H1 (cell line): ENCODE data around the gene LGALS16. TPM values are rescaled to one million over a fixed set of nuclear protein-coding genes. Genes with fewer than 3 reads are reported as not detected.
A peak's percentile ranks its signal among the peaks of the same experiment; 100 is the strongest.

Source experiments
- CTCF ChIA-PET: fragments of 300-600 bp; sonication (Branson Sonifier 250); formaldehyde crosslinking; loops from one replicate; lab custom pipeline; 2021; ENCODE audit not compliant: partially characterized antibody; lab: Charles Lee
- POLR2A ChIA-PET: fragments of 300-600 bp; sonication (Branson Sonifier 250); formaldehyde crosslinking; loops from one replicate; lab custom pipeline; 2021; ENCODE audit warnings: inconsistent platforms; ENCODE audit not compliant: partially characterized antibody; lab: Charles Lee
- DNase-seq, 2 experiments: peaks; one replicate each; pipeline versions ENCODE4 v3.0.0 to v3.0.0-alpha.2; 2010 to 2022; ENCODE audit warnings: low spot score in 2 of 2, low read depth in 1 of 2, mixed read lengths in 1 of 2
- FAIRE-seq: peaks from 2 replicates; lab custom pipeline; 2011; peaks lifted over from hg19 to GRCh38; lab: Jason Lieb, UNC
- H2AFZ ChIP-seq: 2 replicates; pipeline ENCODE4 v1.8.1; 2012; ENCODE audit warnings: low read length, inconsistent platforms
- H2AK5ac ChIP-seq: 2 replicates; pipeline ENCODE4 v1.6.1; 2013; ENCODE audit warnings: low read depth, low read length
- H2BK120ac ChIP-seq: replicated peaks from 2 replicates; pipeline ENCODE3; 2013; ENCODE audit warnings: low read depth, low read length, inconsistent platforms
- H2BK12ac ChIP-seq: 2 replicates; pipeline ENCODE4 v1.6.1; 2013; ENCODE audit warnings: low read depth, low read length
- H2BK15ac ChIP-seq: 2 replicates; pipeline ENCODE4 v1.6.1; 2013; ENCODE audit warnings: low read length
- H2BK20ac ChIP-seq: 2 replicates; pipeline ENCODE4 v1.6.1; 2013; ENCODE audit warnings: low read length
- H2BK5ac ChIP-seq: 2 replicates; pipeline ENCODE4 v1.6.1; 2013; ENCODE audit warnings: low read depth, low read length
- H3K14ac ChIP-seq: 2 replicates; pipeline ENCODE4 v1.6.1; 2013; ENCODE audit warnings: inconsistent platforms; ENCODE audit not compliant: insufficient read length
- H3K18ac ChIP-seq: 2 replicates; pipeline ENCODE4 v1.6.1; 2013; ENCODE audit warnings: low read length; ENCODE audit errors: extremely low read depth
- H3K23ac ChIP-seq: 2 replicates; pipeline ENCODE4 v1.6.1; 2013; ENCODE audit warnings: inconsistent platforms; ENCODE audit not compliant: insufficient read length
- H3K23me2 ChIP-seq: 2 replicates; pipeline ENCODE4 v1.6.1; 2013; ENCODE audit warnings: low read depth, low read length
- H3K27ac ChIP-seq: 2 replicates; pipeline ENCODE4 v1.6.1; 2011; ENCODE audit warnings: low read depth, low read length, inconsistent platforms
- H3K27me3 ChIP-seq, 4 experiments: replicated peaks in 1 of 4; 1 replicate in 1 of 4; 2 replicates in 3 of 4; pipeline versions ENCODE4 v1.6.1 to v1.8.1; 2011 to 2013; ENCODE audit warnings: low read length in 3 of 4, mild to moderate bottlenecking in 3 of 4, inconsistent platforms in 2 of 4, mixed read lengths in 2 of 4, moderate library complexity in 1 of 4; ENCODE audit not compliant: control insufficient read depth in 3 of 4, insufficient read depth in 3 of 4; ENCODE audit errors: extremely low read depth in 1 of 4
- H3K36me3 ChIP-seq, 4 experiments: 2 replicates each; pipeline versions ENCODE4 v1.6.1 to v1.8.1; 2011 to 2013; ENCODE audit warnings: mild to moderate bottlenecking in 4 of 4, low read length in 3 of 4, moderate library complexity in 2 of 4, control low read depth in 1 of 4, inconsistent platforms in 1 of 4; ENCODE audit not compliant: insufficient read depth in 4 of 4, control insufficient read depth in 2 of 4
- H3K4ac ChIP-seq: replicated peaks from 2 replicates; pipeline ENCODE3; 2013; ENCODE audit warnings: low read length, low read depth, mixed read lengths, inconsistent platforms; ENCODE audit not compliant: insufficient read length
- H3K4me1 ChIP-seq, 4 experiments: replicated peaks in 1 of 4; 1 replicate in 1 of 4; 2 replicates in 3 of 4; pipeline versions ENCODE4 v1.6.1 to v1.8.1; 2011 to 2013; ENCODE audit warnings: low read length in 3 of 4, inconsistent platforms in 2 of 4, mixed read lengths in 1 of 4; ENCODE audit not compliant: insufficient read depth in 4 of 4, control insufficient read depth in 3 of 4
- H3K4me2 ChIP-seq, 2 experiments: 2 replicates each; pipeline versions ENCODE4 v1.6.1 to v1.8.1; 2011 to 2013; ENCODE audit warnings: low read depth in 2 of 2, low read length in 2 of 2, control low read depth in 1 of 2, inconsistent platforms in 1 of 2, mild to moderate bottlenecking in 1 of 2; ENCODE audit not compliant: insufficient read depth in 1 of 2
- H3K4me3 ChIP-seq, 4 experiments: fragments of 200-600, 300-600 bp in 1 of 4; sonication (generic), shearing (Covaris generic), sonication (Bioruptor Twin) in 1 of 4; 2 replicates each; pipeline versions ENCODE4 v1.5.1 to v1.8.1; 2011 to 2016; ENCODE audit warnings: low read length in 4 of 4, low read depth in 3 of 4, control low read depth in 2 of 4, inconsistent platforms in 2 of 4, mild to moderate bottlenecking in 2 of 4, mixed read lengths in 1 of 4, moderate library complexity in 1 of 4; ENCODE audit not compliant: insufficient read depth in 2 of 4; ENCODE audit errors: extremely low read depth in 1 of 4
- H3K56ac ChIP-seq: replicated peaks from 2 replicates; pipeline ENCODE3; 2013; ENCODE audit warnings: low read depth, mild to moderate bottlenecking, mixed read lengths, low read length, inconsistent platforms; ENCODE audit not compliant: insufficient read length
- H3K79me1 ChIP-seq: 2 replicates; pipeline ENCODE4 v1.6.1; 2013; ENCODE audit warnings: low read depth, low read length, control low read depth
- H3K79me2 ChIP-seq, 2 experiments: 2 replicates each; pipeline versions ENCODE4 v1.6.1 to v1.8.1; 2012 to 2013; ENCODE audit warnings: low read length in 2 of 2, mild to moderate bottlenecking in 2 of 2, inconsistent platforms in 1 of 2; ENCODE audit not compliant: insufficient read depth in 2 of 2, control insufficient read depth in 1 of 2
- H3K9ac ChIP-seq, 4 experiments: replicated peaks in 1 of 4; 1 replicate in 1 of 4; 2 replicates in 3 of 4; pipeline versions ENCODE4 v1.6.1 to v1.8.1; 2011 to 2013; ENCODE audit warnings: low read depth in 3 of 4, low read length in 3 of 4, control low read depth in 2 of 4, mild to moderate bottlenecking in 2 of 4, moderate library complexity in 2 of 4, inconsistent platforms in 1 of 4; ENCODE audit errors: extremely low read depth in 1 of 4
- H3K9me3 ChIP-seq, 2 experiments: 2 replicates each; pipeline versions ENCODE4 v1.6.1 to v1.8.1; 2012 to 2013; ENCODE audit warnings: mild to moderate bottlenecking in 2 of 2, moderate library complexity in 2 of 2, control low read depth in 1 of 2, inconsistent platforms in 1 of 2, low read depth in 1 of 2, low read length in 1 of 2, mixed read lengths in 1 of 2; ENCODE audit not compliant: insufficient read depth in 2 of 2
- H4K20me1 ChIP-seq, 2 experiments: replicated peaks in 1 of 2; 2 replicates each; pipeline versions ENCODE3 to v1.8.1; 2011 to 2013; ENCODE audit warnings: inconsistent platforms in 2 of 2, low read length in 2 of 2, mild to moderate bottlenecking in 1 of 2; ENCODE audit not compliant: insufficient read depth in 2 of 2, control insufficient read depth in 1 of 2
- H4K5ac ChIP-seq: 2 replicates; pipeline ENCODE4 v1.6.1; 2013; ENCODE audit warnings: low read length, low read depth, mixed read lengths, inconsistent platforms; ENCODE audit not compliant: insufficient read length
- H4K8ac ChIP-seq: 2 replicates; pipeline ENCODE4 v1.8.0; 2013; ENCODE audit warnings: mild to moderate bottlenecking, moderate library complexity, low read length, inconsistent platforms; ENCODE audit not compliant: insufficient read depth; ENCODE audit errors: extremely low read depth
- H4K91ac ChIP-seq: replicated peaks from 2 replicates; pipeline ENCODE3; 2013; ENCODE audit warnings: low read length, mixed read lengths, inconsistent platforms; ENCODE audit not compliant: insufficient read length
- BRCA1 ChIP-seq: IDR thresholded peaks from 2 replicates; pipeline ENCODE4 v1.6.1; 2012; ENCODE audit warnings: low read depth, low read length, improper control_type of control experiment
- CBX8 ChIP-seq: fragments of 300-800, 300-1000 bp; sonication (generic); IDR thresholded peaks from 2 replicates; pipeline ENCODE4 v1.7.1; 2016; ENCODE audit warnings: low read depth, low read length, borderline replicate concordance
- HDAC2 ChIP-seq, 2 experiments: fragments of 300-600 bp in 1 of 2; sonication (generic) in 1 of 2; IDR thresholded peaks; 2 replicates each; pipeline ENCODE4 v1.6.1; 2011 to 2012; ENCODE audit warnings: low read depth in 2 of 2, low read length in 2 of 2, mild to moderate bottlenecking in 2 of 2, moderate library complexity in 2 of 2, borderline replicate concordance in 1 of 2, inconsistent platforms in 1 of 2
- KDM1A ChIP-seq: fragments of 200-600, 300-600 bp; sonication (generic); IDR thresholded peaks from 2 replicates; pipeline ENCODE4 v1.7.1; 2016; ENCODE audit warnings: mild to moderate bottlenecking, low read length, borderline replicate concordance
- RAD21 ChIP-seq, 2 experiments: IDR thresholded peaks in 1 of 2; conservative IDR thresholded peaks in 1 of 2; 2 replicates each; pipeline ENCODE4 v1.6.1; 2011; ENCODE audit warnings: low read depth in 2 of 2, low read length in 2 of 2, improper control_type of control experiment in 1 of 2, inconsistent platforms in 1 of 2, mild to moderate bottlenecking in 1 of 2, moderate library complexity in 1 of 2
- RFX5 ChIP-seq: IDR thresholded peaks from 2 replicates; pipeline ENCODE4 v1.6.1; 2011; ENCODE audit warnings: low read depth, low read length, improper control_type of control experiment, borderline replicate concordance
- TEAD4 ChIP-seq: IDR thresholded peaks from 2 replicates; pipeline ENCODE4 v1.6.1; 2012; ENCODE audit warnings: low read depth, low read length, inconsistent platforms, mixed read lengths
- YY1 ChIP-seq: IDR thresholded peaks from 2 replicates; pipeline ENCODE4 v1.6.1; 2011; ENCODE audit warnings: low read depth, mild to moderate bottlenecking, low read length
- ZNF274 ChIP-seq: IDR thresholded peaks from 2 replicates; pipeline ENCODE4 v1.7.0; 2012; ENCODE audit warnings: low read length, borderline replicate concordance; ENCODE audit errors: extremely low read depth
- WGBS, 2 experiments: shearing (Covaris generic) in 1 of 2; methylation state at CpG; one replicate each; pipeline versions ENCODE4 v1.1.6 to v1.1.7; 2013 to 2015; ENCODE audit warnings: low lambda C conversion rate in 2 of 2, mixed read lengths in 2 of 2, inconsistent platforms in 1 of 2, low coverage in 1 of 2, missing lambda C conversion rate in 1 of 2; ENCODE audit not compliant: insufficient replicate concordance in 2 of 2, insufficient coverage in 1 of 2, insufficient read length in 1 of 2; ENCODE audit errors: extremely low coverage in 1 of 2, missing lambda C conversion rate in 1 of 2; 5-methylcytosine and 5-hydroxymethylcytosine counted together
- polyA plus RNA-seq, 7 experiments: library from polyadenylated mRNA; depleted of rRNA in 3 of 7; stranded (reverse) in 5 of 7; unstranded in 2 of 7; fragments of >200 nt in 5 of 7; fragments of 200-250 nt in 2 of 7; gene quantifications; 1 replicate in 5 of 7; 2 replicates in 1 of 7; 4 replicates in 1 of 7; pipeline versions ENCODE4 v1.2.1 to v1.2.3, GENCODE V29; 2011 to 2013; ENCODE audit warnings: missing spikeins in 2 of 7, mixed read lengths in 2 of 7
- total RNA-seq: library from RNA; stranded (reverse); fragmentation: NEBNext Ultra II Directional; extraction: Animal tissue kit (Norgen Biotek cat#: 25700); gene quantifications from 2 replicates; pipeline ENCODE4 v1.2.1, GENCODE V29; 2021
- TF ChIP-seq, protein P1 (sequence below): IDR thresholded peaks from 2 replicates; pipeline ENCODE4 v1.6.1; 2011; ENCODE audit warnings: low read length, improper control_type of control experiment

Gene LGALS16
- total and polyA plus RNA-seq, 2 of the 8 experiments (the other 6 are each of a cell fraction or from before 2014, with no cell fraction given): not detected

DNA sequence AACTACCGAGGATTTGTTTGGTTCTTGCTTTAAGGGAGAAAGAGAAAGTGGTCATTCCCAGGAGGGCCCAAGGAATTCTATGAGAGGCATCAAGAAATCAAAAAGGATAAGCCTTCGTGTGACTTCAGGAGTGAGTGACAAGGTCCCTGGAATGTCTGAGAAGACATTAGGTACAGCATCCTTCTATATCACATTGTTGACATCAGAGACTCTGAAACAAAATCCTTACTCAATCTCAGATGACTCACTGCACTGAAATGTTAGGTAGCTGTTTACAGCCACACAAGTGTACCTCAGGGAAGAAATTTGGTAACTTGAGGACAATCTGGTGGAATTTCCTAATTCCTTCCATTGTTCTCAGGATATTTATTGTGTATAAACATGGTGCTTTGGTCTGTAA, 40.7 kb downstream of the LGALS16 start:
- POLR2A ChIA-PET: no interaction called here
- Histone ChIP-seq H3K4me2 (no peak overlapping the region), H3K56ac (no peak overlapping the region)

More for the DNA sequence above, 40.7 kb downstream of the LGALS16 start:
- no peak for TF ChIP-seq YY1
- no peak for TF ChIP-seq RAD21 (IDR thresholded peaks at IDR 0.05 in 1 of 2, conservative IDR thresholded peaks at IDR 0.05 in 1 of 2; ENCODE audit: low read depth in 2 of 2, low read length in 2 of 2)
- TF ChIP-seq HDAC2 (IDR thresholded peaks at IDR 0.05; ENCODE audit: borderline replicate concordance in 1 of 2, low read depth in 2 of 2, low read length in 2 of 2): no peak
- no peak for TF ChIP-seq ZNF274
- TF ChIP-seq, protein P1, sequence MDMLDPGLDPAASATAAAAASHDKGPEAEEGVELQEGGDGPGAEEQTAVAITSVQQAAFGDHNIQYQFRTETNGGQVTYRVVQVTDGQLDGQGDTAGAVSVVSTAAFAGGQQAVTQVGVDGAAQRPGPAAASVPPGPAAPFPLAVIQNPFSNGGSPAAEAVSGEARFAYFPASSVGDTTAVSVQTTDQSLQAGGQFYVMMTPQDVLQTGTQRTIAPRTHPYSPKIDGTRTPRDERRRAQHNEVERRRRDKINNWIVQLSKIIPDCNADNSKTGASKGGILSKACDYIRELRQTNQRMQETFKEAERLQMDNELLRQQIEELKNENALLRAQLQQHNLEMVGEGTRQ: no peak
- no peak for TF ChIP-seq TEAD4
- TF ChIP-seq CBX8: no peak
- TF ChIP-seq BRCA1: no peak
- no peak for TF ChIP-seq KDM1A
- no peak for TF ChIP-seq RFX5
- TF ChIP-seq, all 59 proteins: peak for 0
- Histone ChIP-seq H2BK5ac (no peak overlapping the region), H3K4me3 (no peak overlapping the region), H2AK5ac (no peak overlapping the region), H3K9ac (no peak overlapping the region), H3K27me3 (no peaks in the 10 kb centered on the region), H2BK120ac (no peak overlapping the region), H2BK12ac (peak overlapping the region; percentile 53; the same call in 1 of the 2 replicates), H2BK15ac (no peak overlapping the region), H3K4me1 (peaks cover 0 to 4% (median 2%) of the 10 kb centered on the region in 4 experiments; a peak in 2 of 7 replicates), H3K27ac (no peak overlapping the region), H3K14ac (no peak overlapping the region), H4K5ac (no peak overlapping the region), H4K91ac (no peak overlapping the region), H3K18ac (no peak overlapping the region), H3K79me2 (no peaks in the 10 kb centered on the region), H4K20me1 (no peaks in the 10 kb centered on the region), H3K23me2 (no peaks in the 10 kb centered on the region), H2AFZ (no peak overlapping the region), H3K9me3 (no peaks in the 10 kb centered on the region), H2BK20ac (no peak overlapping the region), H3K79me1 (no peaks in the 10 kb centered on the region), H3K36me3 (no peaks in the 10 kb centered on the region), H4K8ac (no peak overlapping the region), H3K4ac (no peak overlapping the region), H3K23ac (no peak overlapping the region)
- 89% methylated on average over 2 of the region's 2 CpGs; no CpG with 5 or more reads in 1 of the 2 experiments for WGBS, 2 experiments
- DNase-seq (no peak), FAIRE-seq (no peak)
- CTCF ChIA-PET: no interaction called here
